GM23338 (cell line): ENCODE data around the gene CLDN2. TPM values are rescaled to one million over a fixed set of nuclear protein-coding genes. Genes with fewer than 3 reads are reported as not detected.

ENCODE experiments used
- ATAC-seq: fragments of 200-7000 bp; cut with Tn5 transposase; 3 replicates; pipeline ENCODE4 v1.9.1; 2020
- DNase-seq: peaks from one replicate; pipeline ENCODE4 v3.0.0-alpha.2; 2015; ENCODE audit warnings: low spot score
- H2AFZ ChIP-seq: fragments of 200-600 bp; sonication (generic); 2 replicates; pipeline ENCODE4 v1.8.0; 2016; ENCODE audit warnings: antibody characterized with exemption, mild to moderate bottlenecking, moderate library complexity
- H3F3A ChIP-seq: fragments of 200-600 bp; sonication (generic); replicated peaks from 2 replicates; pipeline ENCODE4 v1.8.0; 2017; ENCODE audit warnings: antibody characterized with exemption, mixed run types, low read depth
- H3K27ac ChIP-seq: fragments of 200-600 bp; sonication (generic); 2 replicates; pipeline ENCODE4 v1.6.1; 2016; ENCODE audit warnings: low read depth
- H3K27me3 ChIP-seq: fragments of 200-600 bp; sonication (generic); 2 replicates; pipeline ENCODE4 v1.8.0; 2016; ENCODE audit warnings: mild to moderate bottlenecking, mixed run types, moderate library complexity; ENCODE audit not compliant: insufficient read depth
- H3K36me3 ChIP-seq: fragments of 200-600 bp; sonication (generic); 2 replicates; pipeline ENCODE4 v1.8.0; 2016; ENCODE audit warnings: mild to moderate bottlenecking; ENCODE audit not compliant: insufficient read depth
- H3K4me1 ChIP-seq: fragments of 200-600 bp; sonication (generic); 2 replicates; pipeline ENCODE4 v1.8.0; 2016; ENCODE audit warnings: mild to moderate bottlenecking, moderate library complexity; ENCODE audit not compliant: insufficient read depth
- H3K4me2 ChIP-seq: fragments of 200-600 bp; sonication (generic); 2 replicates; pipeline ENCODE4 v1.7.1; 2017; ENCODE audit warnings: mixed run types
- H3K4me3 ChIP-seq: fragments of 200-600 bp; sonication (generic); 2 replicates; pipeline ENCODE4 v1.6.1; 2016; ENCODE audit warnings: mixed run types
- H3K79me2 ChIP-seq: fragments of 200-600 bp; sonication (generic); replicated peaks from 2 replicates; pipeline ENCODE4 v1.8.0; 2017; ENCODE audit warnings: mild to moderate bottlenecking; ENCODE audit not compliant: insufficient read depth
- H3K9me2 ChIP-seq: fragments of 200-600 bp; sonication (generic); 2 replicates; pipeline ENCODE4 v1.8.0; 2017; ENCODE audit not compliant: insufficient read depth
- H4K20me1 ChIP-seq: fragments of 200-600 bp; sonication (generic); replicated peaks from 2 replicates; pipeline ENCODE4 v1.8.0; 2017; ENCODE audit warnings: mild to moderate bottlenecking; ENCODE audit not compliant: insufficient read depth
- H3K27ac Mint-ChIP-seq: 2 replicates; pipeline ENCODE4 v1.8.0; 2020; ENCODE audit warnings: inconsistent platforms, mild to moderate bottlenecking, moderate library complexity, mixed read lengths
- H3K27me3 Mint-ChIP-seq: 3 replicates; pipeline ENCODE4 v1.8.0; 2022; ENCODE audit warnings: low read depth, mild to moderate bottlenecking, moderate library complexity, mixed read lengths, inconsistent platforms; ENCODE audit not compliant: insufficient read depth, poor library complexity
- H3K36me3 Mint-ChIP-seq: 3 replicates; pipeline ENCODE4 v1.8.0; 2021; ENCODE audit warnings: low read depth, mild to moderate bottlenecking, inconsistent platforms, moderate library complexity, mixed read lengths
- H3K4me1 Mint-ChIP-seq: 3 replicates; pipeline ENCODE4 v1.8.0; 2020; ENCODE audit warnings: mild to moderate bottlenecking, inconsistent platforms, mixed read lengths
- H3K4me3 Mint-ChIP-seq: 3 replicates; pipeline ENCODE4 v1.8.0; 2021; ENCODE audit warnings: moderate library complexity, mild to moderate bottlenecking, inconsistent platforms, mixed read lengths
- H3K9me3 Mint-ChIP-seq: 3 replicates; pipeline ENCODE4 v1.8.0; 2020; ENCODE audit warnings: moderate library complexity, mild to moderate bottlenecking, inconsistent platforms, mixed read lengths
- CREB1 ChIP-seq: fragments of 250-450 bp; sonication (Bioruptor Pico); IDR thresholded peaks from 2 replicates; pipeline ENCODE4 v1.5.0; 2020; ENCODE audit warnings: low read depth, mild to moderate bottlenecking, moderate library complexity
- EZH2 ChIP-seq: fragments of 200-600 bp; sonication (generic); IDR thresholded peaks from one replicate; pipeline ENCODE4 v1.8.0; 2017; ENCODE audit warnings: antibody characterized with exemption, mild to moderate bottlenecking, low read depth; ENCODE audit not compliant: unreplicated experiment
- EZH2phosphoT487 ChIP-seq: fragments of 200-600 bp; sonication (generic); IDR thresholded peaks from one replicate; pipeline ENCODE4 v1.8.1; 2018; ENCODE audit warnings: antibody characterized with exemption; ENCODE audit not compliant: unreplicated experiment
- JUNB ChIP-seq: IDR thresholded peaks from one replicate; pipeline ENCODE4 v1.6.1; 2016; ENCODE audit warnings: antibody characterized with exemption; ENCODE audit not compliant: unreplicated experiment
- NANOG ChIP-seq: IDR thresholded peaks from 2 replicates; pipeline ENCODE4 v1.6.1; 2016; ENCODE audit warnings: antibody characterized with exemption, borderline replicate concordance
- POLR2AphosphoS5 ChIP-seq: IDR thresholded peaks from 2 replicates; pipeline ENCODE4 v1.6.1; 2016; ENCODE audit warnings: antibody characterized with exemption, low read depth
- STAT1 ChIP-seq: IDR thresholded peaks from one replicate; pipeline ENCODE4 v1.6.1; 2016; ENCODE audit warnings: antibody characterized with exemption; ENCODE audit not compliant: unreplicated experiment
- ZNF114 ChIP-seq: fragments of 250-450 bp; sonication (Bioruptor Pico); IDR thresholded peaks from 2 replicates; pipeline ENCODE4 v1.5.0; 2020; ENCODE audit warnings: mild to moderate bottlenecking, moderate library complexity
- ZNF331 ChIP-seq: fragments of 250-450 bp; sonication (Bioruptor Pico); IDR thresholded peaks from 2 replicates; pipeline ENCODE4 v1.5.0; 2020; ENCODE audit warnings: low read depth, mild to moderate bottlenecking, moderate library complexity
- polyA plus RNA-seq: library from polyadenylated mRNA; unstranded; fragments of >200 nt; fragmentation: Nextera tagmentation; extraction: Ambion mirVana; gene quantifications from 2 replicates; pipeline ENCODE4 v1.2.1, GENCODE V29; 2016
- total RNA-seq: library from RNA; depleted of rRNA; stranded (reverse); fragments of >200 nt; shearing (Covaris generic); gene quantifications from 2 replicates; pipeline ENCODE4 v1.2.3, GENCODE V29; 2014
- TF ChIP-seq, protein P1 (sequence below): IDR thresholded peaks from one replicate; pipeline ENCODE4 v1.6.1; 2018; ENCODE audit warnings: antibody characterized with exemption; ENCODE audit not compliant: unreplicated experiment
- TF ChIP-seq, protein P2 (sequence below), 2 experiments: fragments of 200-600 bp in 1 of 2; sonication (generic) in 1 of 2; conservative IDR thresholded peaks; 2 replicates each; pipeline versions ENCODE4 v1.5.1 to v1.6.1; 2016 to 2017; ENCODE audit warnings: antibody characterized with exemption in 2 of 2, low read depth in 2 of 2, mild to moderate bottlenecking in 2 of 2, moderate library complexity in 1 of 2
- TF ChIP-seq, protein P3 (sequence below): IDR thresholded peaks from 2 replicates; pipeline ENCODE4 v1.6.1; 2016; ENCODE audit warnings: antibody characterized with exemption
- TF ChIP-seq, protein P4 (sequence below): fragments of 250-450 bp; sonication (Bioruptor Pico); IDR thresholded peaks from 2 replicates; pipeline ENCODE4 v1.5.0; 2020; ENCODE audit warnings: mild to moderate bottlenecking, moderate library complexity

CLDN2 gene
- total and polyA plus RNA-seq, 2 experiments from 2014 or later, result not detected

DNA sequence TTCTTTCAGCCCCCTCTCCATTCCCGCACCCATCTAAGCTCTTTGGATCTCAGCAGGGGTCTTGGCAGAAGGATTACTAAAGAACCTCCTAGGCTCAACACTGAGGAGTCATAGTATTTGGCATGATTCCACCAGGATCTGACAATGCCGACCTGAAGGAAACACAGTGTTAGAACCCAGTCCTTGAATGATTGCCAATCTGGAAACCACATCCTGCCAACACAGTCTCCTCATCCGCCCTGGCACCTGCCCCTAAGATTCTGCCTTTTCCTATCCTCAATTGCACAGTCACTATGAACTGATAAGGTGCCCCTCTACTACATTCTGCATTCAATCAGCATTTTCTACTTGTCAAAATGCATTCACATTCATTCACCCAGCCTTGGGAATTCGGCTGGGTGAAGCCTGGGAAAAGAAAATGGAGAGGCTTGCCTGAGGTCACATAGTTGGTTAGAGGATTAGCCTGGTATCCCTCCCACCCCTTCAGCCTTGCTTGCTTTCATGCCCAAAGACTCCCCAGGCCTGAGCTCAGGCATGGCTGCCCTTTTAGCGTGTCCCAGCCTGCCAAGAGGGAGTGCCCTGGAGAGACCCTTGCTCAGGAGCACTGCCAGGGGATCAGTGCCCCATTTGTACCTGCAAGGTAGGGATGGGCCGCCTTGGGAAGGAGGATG lies 2.2 kb upstream of the CLDN2 start:
- Mint-ChIP-seq H3K36me3 (no peaks in the 10 kb centered on the region), H3K27me3 (peaks cover 5% of the 10 kb centered on the region), H3K9me3 (no peaks in the 10 kb centered on the region), H3K4me1 (peaks cover 8% of the 10 kb centered on the region), H3K27ac (no peak overlapping the region), H3K4me3 (no peak overlapping the region)
- no peak for ATAC-seq
- H3K27ac ChIP-seq, result no peak overlapping the region
- TF ChIP-seq ZNF331 (no peak), JUNB (no peak), POLR2AphosphoS5 (no peak), EZH2phosphoT487 (no peak), EZH2 (no peak), ZNF114 (no peak), NANOG (no peak), STAT1 (no peak), CREB1 (CRISPR knock-in tag) (no peak)
- TF ChIP-seq, protein P1, sequence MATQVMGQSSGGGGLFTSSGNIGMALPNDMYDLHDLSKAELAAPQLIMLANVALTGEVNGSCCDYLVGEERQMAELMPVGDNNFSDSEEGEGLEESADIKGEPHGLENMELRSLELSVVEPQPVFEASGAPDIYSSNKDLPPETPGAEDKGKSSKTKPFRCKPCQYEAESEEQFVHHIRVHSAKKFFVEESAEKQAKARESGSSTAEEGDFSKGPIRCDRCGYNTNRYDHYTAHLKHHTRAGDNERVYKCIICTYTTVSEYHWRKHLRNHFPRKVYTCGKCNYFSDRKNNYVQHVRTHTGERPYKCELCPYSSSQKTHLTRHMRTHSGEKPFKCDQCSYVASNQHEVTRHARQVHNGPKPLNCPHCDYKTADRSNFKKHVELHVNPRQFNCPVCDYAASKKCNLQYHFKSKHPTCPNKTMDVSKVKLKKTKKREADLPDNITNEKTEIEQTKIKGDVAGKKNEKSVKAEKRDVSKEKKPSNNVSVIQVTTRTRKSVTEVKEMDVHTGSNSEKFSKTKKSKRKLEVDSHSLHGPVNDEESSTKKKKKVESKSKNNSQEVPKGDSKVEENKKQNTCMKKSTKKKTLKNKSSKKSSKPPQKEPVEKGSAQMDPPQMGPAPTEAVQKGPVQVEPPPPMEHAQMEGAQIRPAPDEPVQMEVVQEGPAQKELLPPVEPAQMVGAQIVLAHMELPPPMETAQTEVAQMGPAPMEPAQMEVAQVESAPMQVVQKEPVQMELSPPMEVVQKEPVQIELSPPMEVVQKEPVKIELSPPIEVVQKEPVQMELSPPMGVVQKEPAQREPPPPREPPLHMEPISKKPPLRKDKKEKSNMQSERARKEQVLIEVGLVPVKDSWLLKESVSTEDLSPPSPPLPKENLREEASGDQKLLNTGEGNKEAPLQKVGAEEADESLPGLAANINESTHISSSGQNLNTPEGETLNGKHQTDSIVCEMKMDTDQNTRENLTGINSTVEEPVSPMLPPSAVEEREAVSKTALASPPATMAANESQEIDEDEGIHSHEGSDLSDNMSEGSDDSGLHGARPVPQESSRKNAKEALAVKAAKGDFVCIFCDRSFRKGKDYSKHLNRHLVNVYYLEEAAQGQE, result no peak
- TF ChIP-seq, protein P2, sequence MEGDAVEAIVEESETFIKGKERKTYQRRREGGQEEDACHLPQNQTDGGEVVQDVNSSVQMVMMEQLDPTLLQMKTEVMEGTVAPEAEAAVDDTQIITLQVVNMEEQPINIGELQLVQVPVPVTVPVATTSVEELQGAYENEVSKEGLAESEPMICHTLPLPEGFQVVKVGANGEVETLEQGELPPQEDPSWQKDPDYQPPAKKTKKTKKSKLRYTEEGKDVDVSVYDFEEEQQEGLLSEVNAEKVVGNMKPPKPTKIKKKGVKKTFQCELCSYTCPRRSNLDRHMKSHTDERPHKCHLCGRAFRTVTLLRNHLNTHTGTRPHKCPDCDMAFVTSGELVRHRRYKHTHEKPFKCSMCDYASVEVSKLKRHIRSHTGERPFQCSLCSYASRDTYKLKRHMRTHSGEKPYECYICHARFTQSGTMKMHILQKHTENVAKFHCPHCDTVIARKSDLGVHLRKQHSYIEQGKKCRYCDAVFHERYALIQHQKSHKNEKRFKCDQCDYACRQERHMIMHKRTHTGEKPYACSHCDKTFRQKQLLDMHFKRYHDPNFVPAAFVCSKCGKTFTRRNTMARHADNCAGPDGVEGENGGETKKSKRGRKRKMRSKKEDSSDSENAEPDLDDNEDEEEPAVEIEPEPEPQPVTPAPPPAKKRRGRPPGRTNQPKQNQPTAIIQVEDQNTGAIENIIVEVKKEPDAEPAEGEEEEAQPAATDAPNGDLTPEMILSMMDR (conservative IDR thresholded peaks at IDR 0.05; ENCODE audit: low read depth in 2 of 2), result no peak
- TF ChIP-seq, protein P3, sequence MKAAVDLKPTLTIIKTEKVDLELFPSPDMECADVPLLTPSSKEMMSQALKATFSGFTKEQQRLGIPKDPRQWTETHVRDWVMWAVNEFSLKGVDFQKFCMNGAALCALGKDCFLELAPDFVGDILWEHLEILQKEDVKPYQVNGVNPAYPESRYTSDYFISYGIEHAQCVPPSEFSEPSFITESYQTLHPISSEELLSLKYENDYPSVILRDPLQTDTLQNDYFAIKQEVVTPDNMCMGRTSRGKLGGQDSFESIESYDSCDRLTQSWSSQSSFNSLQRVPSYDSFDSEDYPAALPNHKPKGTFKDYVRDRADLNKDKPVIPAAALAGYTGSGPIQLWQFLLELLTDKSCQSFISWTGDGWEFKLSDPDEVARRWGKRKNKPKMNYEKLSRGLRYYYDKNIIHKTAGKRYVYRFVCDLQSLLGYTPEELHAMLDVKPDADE, result no peak
- TF ChIP-seq, protein P4, sequence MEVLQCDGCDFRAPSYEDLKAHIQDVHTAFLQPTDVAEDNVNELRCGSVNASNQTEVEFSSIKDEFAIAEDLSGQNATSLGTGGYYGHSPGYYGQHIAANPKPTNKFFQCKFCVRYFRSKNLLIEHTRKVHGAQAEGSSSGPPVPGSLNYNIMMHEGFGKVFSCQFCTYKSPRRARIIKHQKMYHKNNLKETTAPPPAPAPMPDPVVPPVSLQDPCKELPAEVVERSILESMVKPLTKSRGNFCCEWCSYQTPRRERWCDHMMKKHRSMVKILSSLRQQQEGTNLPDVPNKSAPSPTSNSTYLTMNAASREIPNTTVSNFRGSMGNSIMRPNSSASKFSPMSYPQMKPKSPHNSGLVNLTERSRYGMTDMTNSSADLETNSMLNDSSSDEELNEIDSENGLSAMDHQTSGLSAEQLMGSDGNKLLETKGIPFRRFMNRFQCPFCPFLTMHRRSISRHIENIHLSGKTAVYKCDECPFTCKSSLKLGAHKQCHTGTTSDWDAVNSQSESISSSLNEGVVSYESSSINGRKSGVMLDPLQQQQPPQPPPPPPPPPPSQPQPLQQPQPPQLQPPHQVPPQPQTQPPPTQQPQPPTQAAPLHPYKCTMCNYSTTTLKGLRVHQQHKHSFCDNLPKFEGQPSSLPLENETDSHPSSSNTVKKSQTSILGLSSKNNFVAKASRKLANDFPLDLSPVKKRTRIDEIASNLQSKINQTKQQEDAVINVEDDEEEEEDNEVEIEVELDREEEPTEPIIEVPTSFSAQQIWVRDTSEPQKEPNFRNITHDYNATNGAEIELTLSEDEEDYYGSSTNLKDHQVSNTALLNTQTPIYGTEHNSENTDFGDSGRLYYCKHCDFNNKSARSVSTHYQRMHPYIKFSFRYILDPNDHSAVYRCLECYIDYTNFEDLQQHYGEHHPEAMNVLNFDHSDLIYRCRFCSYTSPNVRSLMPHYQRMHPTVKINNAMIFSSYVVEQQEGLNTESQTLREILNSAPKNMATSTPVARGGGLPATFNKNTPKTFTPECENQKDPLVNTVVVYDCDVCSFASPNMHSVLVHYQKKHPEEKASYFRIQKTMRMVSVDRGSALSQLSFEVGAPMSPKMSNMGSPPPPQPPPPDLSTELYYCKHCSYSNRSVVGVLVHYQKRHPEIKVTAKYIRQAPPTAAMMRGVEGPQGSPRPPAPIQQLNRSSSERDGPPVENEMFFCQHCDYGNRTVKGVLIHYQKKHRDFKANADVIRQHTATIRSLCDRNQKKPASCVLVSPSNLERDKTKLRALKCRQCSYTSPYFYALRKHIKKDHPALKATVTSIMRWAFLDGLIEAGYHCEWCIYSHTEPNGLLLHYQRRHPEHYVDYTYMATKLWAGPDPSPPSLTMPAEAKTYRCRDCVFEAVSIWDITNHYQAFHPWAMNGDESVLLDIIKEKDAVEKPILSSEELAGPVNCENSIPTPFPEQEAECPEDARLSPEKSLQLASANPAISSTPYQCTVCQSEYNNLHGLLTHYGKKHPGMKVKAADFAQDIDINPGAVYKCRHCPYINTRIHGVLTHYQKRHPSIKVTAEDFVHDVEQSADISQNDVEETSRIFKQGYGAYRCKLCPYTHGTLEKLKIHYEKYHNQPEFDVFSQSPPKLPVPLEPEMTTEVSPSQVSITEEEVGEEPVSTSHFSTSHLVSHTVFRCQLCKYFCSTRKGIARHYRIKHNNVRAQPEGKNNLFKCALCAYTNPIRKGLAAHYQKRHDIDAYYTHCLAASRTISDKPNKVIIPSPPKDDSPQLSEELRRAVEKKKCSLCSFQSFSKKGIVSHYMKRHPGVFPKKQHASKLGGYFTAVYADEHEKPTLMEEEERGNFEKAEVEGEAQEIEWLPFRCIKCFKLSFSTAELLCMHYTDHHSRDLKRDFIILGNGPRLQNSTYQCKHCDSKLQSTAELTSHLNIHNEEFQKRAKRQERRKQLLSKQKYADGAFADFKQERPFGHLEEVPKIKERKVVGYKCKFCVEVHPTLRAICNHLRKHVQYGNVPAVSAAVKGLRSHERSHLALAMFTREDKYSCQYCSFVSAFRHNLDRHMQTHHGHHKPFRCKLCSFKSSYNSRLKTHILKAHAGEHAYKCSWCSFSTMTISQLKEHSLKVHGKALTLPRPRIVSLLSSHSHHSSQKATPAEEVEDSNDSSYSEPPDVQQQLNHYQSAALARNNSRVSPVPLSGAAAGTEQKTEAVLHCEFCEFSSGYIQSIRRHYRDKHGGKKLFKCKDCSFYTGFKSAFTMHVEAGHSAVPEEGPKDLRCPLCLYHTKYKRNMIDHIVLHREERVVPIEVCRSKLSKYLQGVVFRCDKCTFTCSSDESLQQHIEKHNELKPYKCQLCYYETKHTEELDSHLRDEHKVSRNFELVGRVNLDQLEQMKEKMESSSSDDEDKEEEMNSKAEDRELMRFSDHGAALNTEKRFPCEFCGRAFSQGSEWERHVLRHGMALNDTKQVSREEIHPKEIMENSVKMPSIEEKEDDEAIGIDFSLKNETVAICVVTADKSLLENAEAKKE (CRISPR knock-in tag), result no peak
- H3K79me2 ChIP-seq, result no peaks in the 10 kb centered on the region
- no peaks in the 10 kb centered on the region for H3K27me3 ChIP-seq
- H4K20me1 ChIP-seq, result no peaks in the 10 kb centered on the region
- H3F3A ChIP-seq, result no peaks in the 10 kb centered on the region
- no peak overlapping the region for H2AFZ ChIP-seq
- no peak overlapping the region for H3K4me3 ChIP-seq
- no peak for DNase-seq
- H3K4me1 ChIP-seq, result no peaks in the 10 kb centered on the region
- H3K36me3 ChIP-seq, result no peaks in the 10 kb centered on the region
- no peaks in the 10 kb centered on the region for H3K9me2 ChIP-seq
- H3K4me2 ChIP-seq, result no peak overlapping the region
